CD14-positive monocyte (primary cell): ENCODE measurements around the gene CDK15. TPM values are rescaled to one million over a fixed set of nuclear protein-coding genes. Genes with fewer than 3 reads are reported as not detected.

ENCODE experiments used
- DNase-seq, 3 donors: peaks; one replicate each; pipeline ENCODE4 v3.0.0-alpha.2; 2011 to 2022
- H2AFZ ChIP-seq: 2 replicates; pipeline ENCODE4 v1.6.0; 2012; ENCODE audit warnings: mild to moderate bottlenecking, low read depth, low read length, inconsistent platforms; ENCODE audit not compliant: insufficient read depth, poor library complexity, severe bottlenecking
- H3K27ac ChIP-seq, 2 donors: 1 replicate in 1 of 2; 2 replicates in 1 of 2; pipeline ENCODE4 v1.5.1; 2012 to 2013; ENCODE audit warnings: low read length in 2 of 2, control low read depth in 1 of 2, inconsistent platforms in 1 of 2, low read depth in 1 of 2, mild to moderate bottlenecking in 1 of 2
- H3K27me3 ChIP-seq, 2 donors: one replicate each; pipeline versions ENCODE4 v1.6.0 to v1.6.1; 2011 to 2013; ENCODE audit warnings: low read length in 2 of 2; ENCODE audit not compliant: control insufficient read depth in 2 of 2, insufficient read depth in 2 of 2
- H3K36me3 ChIP-seq, 2 donors: replicated peaks in 1 of 2; 1 replicate in 1 of 2; 2 replicates in 1 of 2; pipeline versions ENCODE4 v1.5.1 to v1.6.1; 2012 to 2013; ENCODE audit warnings: low read length in 2 of 2, control low read depth in 1 of 2, inconsistent platforms in 1 of 2, mild to moderate bottlenecking in 1 of 2; ENCODE audit not compliant: insufficient read depth in 2 of 2, control insufficient read depth in 1 of 2
- H3K4me1 ChIP-seq, 2 donors: 1 replicate in 1 of 2; 2 replicates in 1 of 2; pipeline versions ENCODE4 v1.5.1 to v1.6.1; 2012 to 2013; ENCODE audit warnings: low read length in 2 of 2, control low read depth in 1 of 2, inconsistent platforms in 1 of 2, mild to moderate bottlenecking in 1 of 2, moderate library complexity in 1 of 2; ENCODE audit not compliant: insufficient read depth in 2 of 2, control insufficient read depth in 1 of 2
- H3K4me2 ChIP-seq: replicated peaks from 2 replicates; pipeline ENCODE3; 2012; ENCODE audit warnings: low read length, moderate library complexity, mild to moderate bottlenecking; ENCODE audit not compliant: poor library complexity, severe bottlenecking; ENCODE audit errors: extremely low read depth
- H3K4me3 ChIP-seq, 3 experiments: fragments of 200-600 bp in 1 of 3; sonication (generic) in 1 of 3; replicated peaks in 1 of 3; 1 replicate in 2 of 3; 2 replicates in 1 of 3; pipeline ENCODE4 v1.5.1; 2011 to 2013; ENCODE audit warnings: low read length in 3 of 3, mild to moderate bottlenecking in 3 of 3, control low read depth in 2 of 3, low read depth in 2 of 3, inconsistent platforms in 1 of 3, moderate library complexity in 1 of 3
- H3K79me2 ChIP-seq: 2 replicates; pipeline ENCODE4 v1.6.0; 2012; ENCODE audit warnings: mild to moderate bottlenecking, control low read depth, inconsistent platforms, low read length, moderate library complexity; ENCODE audit not compliant: insufficient read depth
- H3K9ac ChIP-seq: 2 replicates; pipeline ENCODE4 v1.6.0; 2017; ENCODE audit warnings: low read length, mild to moderate bottlenecking; ENCODE audit not compliant: insufficient read depth, poor library complexity, severe bottlenecking
- H3K9me3 ChIP-seq, 2 donors: replicated peaks in 1 of 2; 1 replicate in 1 of 2; 2 replicates in 1 of 2; pipeline versions ENCODE4 v1.5.1 to v1.6.1; 2012 to 2013; ENCODE audit warnings: low read length in 2 of 2, control low read depth in 1 of 2; ENCODE audit not compliant: control insufficient read depth in 1 of 2, insufficient read depth in 1 of 2
- H4K20me1 ChIP-seq: 2 replicates; pipeline ENCODE4 v1.6.0; 2012; ENCODE audit warnings: mild to moderate bottlenecking, low read length, control low read depth, moderate library complexity; ENCODE audit not compliant: insufficient read depth
- H3K27ac Mint-ChIP-seq, 7 donors: one replicate each; pipeline ENCODE4 v1.8.0; 2020; ENCODE audit warnings: mild to moderate bottlenecking in 7 of 7, mixed read lengths in 7 of 7, moderate library complexity in 6 of 7, inconsistent platforms in 2 of 7
- H3K27me3 Mint-ChIP-seq, 3 donors: one replicate each; pipeline ENCODE4 v1.8.0; 2021 to 2022; ENCODE audit warnings: low read depth in 3 of 3, mild to moderate bottlenecking in 3 of 3, mixed read lengths in 3 of 3, moderate library complexity in 3 of 3, inconsistent platforms in 1 of 3
- H3K36me3 Mint-ChIP-seq, 2 donors: one replicate each; pipeline ENCODE4 v1.8.0; 2020; ENCODE audit warnings: mixed read lengths in 2 of 2, inconsistent platforms in 1 of 2, mild to moderate bottlenecking in 1 of 2
- H3K4me1 Mint-ChIP-seq: one replicate; pipeline ENCODE4 v1.8.0; 2020; ENCODE audit warnings: mild to moderate bottlenecking, mixed read lengths
- H3K4me3 Mint-ChIP-seq, 2 donors: one replicate each; pipeline ENCODE4 v1.8.0; 2020; ENCODE audit warnings: mild to moderate bottlenecking in 2 of 2, mixed read lengths in 2 of 2, moderate library complexity in 1 of 2
- H3K9me3 Mint-ChIP-seq, 7 donors: one replicate each; pipeline ENCODE4 v1.8.0; 2020 to 2022; ENCODE audit warnings: mixed read lengths in 7 of 7, mild to moderate bottlenecking in 6 of 7, moderate library complexity in 6 of 7, inconsistent platforms in 2 of 7
- WGBS: methylation state at CpG from one replicate; pipeline ENCODE4 v1.1.5; 2013; ENCODE audit warnings: missing lambda C conversion rate; ENCODE audit not compliant: insufficient coverage; 5-methylcytosine and 5-hydroxymethylcytosine counted together
- intact Hi-C, 2 donors: fragments of 100-400 bp; cut with micrococcal nuclease; formaldehyde crosslinking; loops; one replicate each; pipeline versions ENCODE4 v1.15.0 to v1.15.1; 2023
- polyA plus RNA-seq, 3 donors: library from polyadenylated mRNA; depleted of rRNA in 1 of 3; unstranded in 2 of 3; stranded (reverse) in 1 of 3; fragments of 300-500 nt in 2 of 3; fragments of >200 nt in 1 of 3; fragmentation: Illumina TruSeq in 2 of 3; gene quantifications; 1 replicate in 2 of 3; 2 replicates in 1 of 3; pipeline ENCODE4 v1.2.3, GENCODE V29; 2012 to 2021
- TF ChIP-seq, protein P1 (sequence below): fragments of 200-600 bp; IDR thresholded peaks from one replicate; pipeline ENCODE4 v1.8.0; 2022; ENCODE audit warnings: antibody characterized with exemption, mild to moderate bottlenecking

CDK15 gene
- polyA plus RNA-seq, 3 donors = not detected

DNA sequence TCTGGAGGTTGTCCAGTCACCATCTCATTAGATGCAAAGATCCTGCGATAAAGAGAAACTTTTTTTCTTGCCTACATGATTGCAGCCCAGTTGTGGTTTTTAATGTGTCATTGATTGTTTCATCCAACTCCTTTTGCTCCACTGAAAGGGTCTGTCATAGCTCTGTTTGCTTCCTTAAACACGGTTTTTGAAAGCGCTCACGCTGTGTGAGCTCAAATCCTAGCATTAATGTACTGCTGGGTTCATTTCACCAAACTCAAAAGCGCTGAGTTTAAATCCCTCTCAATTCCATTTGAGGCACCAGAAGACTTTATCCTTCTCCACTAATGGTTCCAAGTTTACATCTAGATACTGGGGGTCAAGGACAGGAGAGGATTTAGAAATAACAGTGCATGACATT is 53.6 kb downstream of the CDK15 start:
- DNase-seq = no peak
- H3K4me2 ChIP-seq = no peak overlapping the region
- H3K27me3 ChIP-seq = peaks cover 26% of the 10 kb centered on the region in 2 donors
- Mint-ChIP-seq H3K27me3 (peaks cover 26 to 31% (median 28%) of the 10 kb centered on the region in 3 donors), H3K9me3 (peaks cover 0 to 9% (median 0%) of the 10 kb centered on the region in 7 donors), H3K27ac (no peak overlapping the region), H3K4me3 (no peak overlapping the region), H3K4me1 (peaks cover 11% of the 10 kb centered on the region), H3K36me3 (no peaks in the 10 kb centered on the region)
- no peaks in the 10 kb centered on the region for H3K79me2 ChIP-seq
- no peak overlapping the region for H3K4me3 ChIP-seq
- no peaks in the 10 kb centered on the region for H4K20me1 ChIP-seq
- WGBS = 74% methylated on average over 4 of the region's 5 CpGs
- H2AFZ ChIP-seq = no peak overlapping the region
- intact Hi-C loops = loop anchor here (2.0 to 5.0 kb wide), 2 partner anchors 317 to 319 kb away; no protein-coding TSS in a partner anchor
- H3K36me3 ChIP-seq = no peaks in the 10 kb centered on the region
- H3K9ac ChIP-seq = no peak overlapping the region
- TF ChIP-seq, protein P1, sequence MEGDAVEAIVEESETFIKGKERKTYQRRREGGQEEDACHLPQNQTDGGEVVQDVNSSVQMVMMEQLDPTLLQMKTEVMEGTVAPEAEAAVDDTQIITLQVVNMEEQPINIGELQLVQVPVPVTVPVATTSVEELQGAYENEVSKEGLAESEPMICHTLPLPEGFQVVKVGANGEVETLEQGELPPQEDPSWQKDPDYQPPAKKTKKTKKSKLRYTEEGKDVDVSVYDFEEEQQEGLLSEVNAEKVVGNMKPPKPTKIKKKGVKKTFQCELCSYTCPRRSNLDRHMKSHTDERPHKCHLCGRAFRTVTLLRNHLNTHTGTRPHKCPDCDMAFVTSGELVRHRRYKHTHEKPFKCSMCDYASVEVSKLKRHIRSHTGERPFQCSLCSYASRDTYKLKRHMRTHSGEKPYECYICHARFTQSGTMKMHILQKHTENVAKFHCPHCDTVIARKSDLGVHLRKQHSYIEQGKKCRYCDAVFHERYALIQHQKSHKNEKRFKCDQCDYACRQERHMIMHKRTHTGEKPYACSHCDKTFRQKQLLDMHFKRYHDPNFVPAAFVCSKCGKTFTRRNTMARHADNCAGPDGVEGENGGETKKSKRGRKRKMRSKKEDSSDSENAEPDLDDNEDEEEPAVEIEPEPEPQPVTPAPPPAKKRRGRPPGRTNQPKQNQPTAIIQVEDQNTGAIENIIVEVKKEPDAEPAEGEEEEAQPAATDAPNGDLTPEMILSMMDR = no peak
- H3K9me3 ChIP-seq = no peaks in the 10 kb centered on the region
- no peaks in the 10 kb centered on the region for H3K4me1 ChIP-seq
- H3K27ac ChIP-seq = no peak overlapping the region

GRCh38 chr2:201860636-201861066 is 54.3 kb downstream of the CDK15 start:
- DNase-seq = peak; percentile 2 to 27 (median 22)
- intact Hi-C loops = loop anchor here (2.0 to 5.0 kb wide), 2 partner anchors 317 to 318 kb away; no protein-coding TSS in a partner anchor
- Mint-ChIP-seq H3K27me3 (peaks cover 26 to 33% (median 28%) of the 10 kb centered on the region in 3 donors), H3K4me3 (peak overlapping the region in 1 of 2 donors; percentile 49), H3K4me1 (peaks cover 11% of the 10 kb centered on the region), H3K36me3 (no peaks in the 10 kb centered on the region), H3K9me3 (peaks cover 0 to 9% (median 0%) of the 10 kb centered on the region in 7 donors), H3K27ac (no peak overlapping the region)
- WGBS = 13% methylated on average over 5 of the region's 5 CpGs
- no peak overlapping the region for H2AFZ ChIP-seq
- peaks cover 26% of the 10 kb centered on the region in 2 donors for H3K27me3 ChIP-seq
- H3K9ac ChIP-seq = no peak overlapping the region
- no peak overlapping the region for H3K27ac ChIP-seq
- H4K20me1 ChIP-seq = no peaks in the 10 kb centered on the region
- H3K4me3 ChIP-seq = no peak overlapping the region
- TF ChIP-seq, protein P1 = peak; percentile 82
- no peaks in the 10 kb centered on the region for H3K4me1 ChIP-seq
- no peaks in the 10 kb centered on the region for H3K79me2 ChIP-seq
- no peaks in the 10 kb centered on the region for H3K36me3 ChIP-seq
- H3K4me2 ChIP-seq = no peak overlapping the region
- no peaks in the 10 kb centered on the region for H3K9me3 ChIP-seq
